ENCODE measurements around the gene ODAD4. TPM values are rescaled to one million over a fixed set of nuclear protein-coding genes. Genes with fewer than 3 reads are reported as not detected.

Gene ODAD4
- total RNA-seq, 1 donor from 2014 or later: 4.5 TPM

DNA sequence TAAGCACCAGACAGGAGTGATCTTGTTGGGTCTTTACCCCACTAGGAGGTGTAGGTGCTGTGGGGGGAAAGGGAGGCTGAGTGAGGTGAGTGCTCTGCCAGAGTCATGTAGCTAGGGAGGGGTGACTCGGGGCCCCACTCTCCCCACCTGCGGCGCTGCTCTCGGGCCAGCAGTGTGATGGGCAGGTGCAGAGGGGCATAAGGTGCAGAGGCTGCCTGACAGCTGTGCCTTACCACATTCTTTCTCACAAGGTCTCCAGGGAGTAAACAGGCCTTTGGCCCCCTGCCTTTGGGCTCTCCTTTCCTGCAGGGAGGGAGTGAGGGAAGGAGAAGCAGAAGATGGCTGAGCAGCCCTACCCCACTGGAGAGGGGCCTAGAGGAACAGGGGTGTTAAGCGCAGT is 31.7 kb downstream of the ODAD4 start:
- TF ChIP-seq CTCF (conservative IDR thresholded peaks at IDR 0.05): no peak
- no peak overlapping the region for H3K27ac Mint-ChIP-seq
- no peaks in the 10 kb centered on the region for H3K36me3 Mint-ChIP-seq
- no peak overlapping the region for H3K4me3 Mint-ChIP-seq
- H3K9me3 Mint-ChIP-seq: no peaks in the 10 kb centered on the region
- peaks cover 23% of the 10 kb centered on the region for H3K4me1 Mint-ChIP-seq (ENCODE audit: unreplicated experiment)
- no peaks in the 10 kb centered on the region for H3K27me3 Mint-ChIP-seq
- DNase-seq (ENCODE audit: extremely low spot score, unreplicated experiment): no peak

- Mint-ChIP-seq H3K27me3 (no peaks in the 10 kb centered on the region), H3K9me3 (no peaks in the 10 kb centered on the region), H3K4me1 (ENCODE audit: unreplicated experiment) (peaks cover 17% of the 10 kb centered on the region), H3K36me3 (peaks cover 2% of the 10 kb centered on the region), H3K4me3 (no peak overlapping the region), H3K27ac (peak overlapping the region; percentile 29)
- DNase-seq (ENCODE audit: extremely low spot score, unreplicated experiment): peak; percentile 76
- peak; percentile 95 for TF ChIP-seq CTCF (conservative IDR thresholded peaks at IDR 0.05)
Measured at GRCh38 chr17:41962768-41963434, 32.5 kb downstream of the ODAD4 start.

- TF ChIP-seq CTCF (conservative IDR thresholded peaks at IDR 0.05): no peak
- Mint-ChIP-seq H3K27ac (peak overlapping the region; percentile 96), H3K36me3 (peaks cover 11% of the 10 kb centered on the region), H3K9me3 (no peaks in the 10 kb centered on the region), H3K4me3 (peak overlapping the region; percentile 91), H3K27me3 (no peaks in the 10 kb centered on the region), H3K4me1 (ENCODE audit: unreplicated experiment) (peaks cover 14% of the 10 kb centered on the region)
- peak; percentile 77 for DNase-seq (ENCODE audit: extremely low spot score, unreplicated experiment)
Measured at GRCh38 chr17:41965694-41966462, 35.5 kb downstream of the ODAD4 start.

GRCh38 chr17:41966463-41967140 is 36.2 kb downstream of the ODAD4 start, which contains the start of gene CNP:
Gene CNP, plus strand, starts transcription at chr17:41966795. Its CDS starts 90 bp downstream, at chr17:41966885.
- peaks cover 18% of the 10 kb centered on the region for H3K4me1 Mint-ChIP-seq (ENCODE audit: unreplicated experiment)
- peak within 1 kb of the TSS; percentile 96 for H3K27ac Mint-ChIP-seq
- DNase-seq (ENCODE audit: extremely low spot score, unreplicated experiment): peak; percentile 91
- peak within 1 kb of the TSS; percentile 91 for H3K4me3 Mint-ChIP-seq
- no peaks in the 10 kb centered on the region for H3K27me3 Mint-ChIP-seq
- peaks cover 14% of the 10 kb centered on the region for H3K36me3 Mint-ChIP-seq
- H3K9me3 Mint-ChIP-seq: no peaks in the 10 kb centered on the region
- TF ChIP-seq CTCF (conservative IDR thresholded peaks at IDR 0.05): no peak

- H3K27me3 Mint-ChIP-seq: no peaks in the 10 kb centered on the region
- H3K4me1 Mint-ChIP-seq (ENCODE audit: unreplicated experiment): peaks cover 18% of the 10 kb centered on the region
- H3K27ac Mint-ChIP-seq: peak overlapping the region; percentile 61
- no peak for DNase-seq (ENCODE audit: extremely low spot score, unreplicated experiment)
- H3K9me3 Mint-ChIP-seq: no peaks in the 10 kb centered on the region
- H3K36me3 Mint-ChIP-seq: peaks cover 15% of the 10 kb centered on the region
- TF ChIP-seq CTCF (conservative IDR thresholded peaks at IDR 0.05): no peak
- H3K4me3 Mint-ChIP-seq: peak overlapping the region; percentile 84
Measured at GRCh38 chr17:41967141-41967920, 36.9 kb downstream of the ODAD4 start.

Measured in type B pancreatic cell (in vitro differentiated cells).